Measurements from ENCODE around the gene MRGPRF.
A peak's percentile ranks its signal among the peaks of the same experiment; 100 is the strongest.

The MRGPRF gene

GRCh38 chr11:69044111-69045013 lies 31.3 kb upstream of the MRGPRF start:
- no peak overlapping the region for H3K4me3 ChIP-seq (ENCODE audit: low read length)
- H3K9ac ChIP-seq (ENCODE audit: low read length): no peak overlapping the region
- no peaks in the 10 kb centered on the region for H3K27me3 ChIP-seq (ENCODE audit: insufficient read depth, low read length, poor library complexity)
- no peak overlapping the region for H2BK5ac ChIP-seq (ENCODE audit: low read length)
- DNase-seq: peak; percentile 94
- no peaks in the 10 kb centered on the region for H3K79me1 ChIP-seq (ENCODE audit: low read length)
- H3K36me3 ChIP-seq (ENCODE audit: control insufficient read depth, insufficient read depth, low read length): no peaks in the 10 kb centered on the region
- no peak overlapping the region for H2BK120ac ChIP-seq (ENCODE audit: low read depth, low read length)
- H4K8ac ChIP-seq (ENCODE audit: low read depth, low read length): no peak overlapping the region
- no peak overlapping the region for H3K23ac ChIP-seq (ENCODE audit: low read length)
- no peak overlapping the region for H2AK5ac ChIP-seq (ENCODE audit: low read length)
- H3K4me1 ChIP-seq (ENCODE audit: control insufficient read depth, low read depth, low read length): peaks cover 11% of the 10 kb centered on the region
- H3K27ac ChIP-seq (ENCODE audit: low read depth, low read length): peak overlapping the region; percentile 46
- no peak overlapping the region for H3K4ac ChIP-seq (ENCODE audit: low read depth, low read length)
- H3K4me2 ChIP-seq (ENCODE audit: low read length): no peak overlapping the region
- no peak overlapping the region for H4K5ac ChIP-seq (ENCODE audit: low read length)
- no peak overlapping the region for H3K18ac ChIP-seq (ENCODE audit: low read length)
- peaks cover 3% of the 10 kb centered on the region for H3K79me2 ChIP-seq (ENCODE audit: control insufficient read depth, insufficient read depth, low read length)
- no peak overlapping the region for H2BK15ac ChIP-seq (replicated peaks; ENCODE audit: low read depth)
- no peak overlapping the region for H3K56ac ChIP-seq (ENCODE audit: low read length)
- WGBS (ENCODE audit: extremely low coverage, insufficient coverage, low lambda C conversion rate): 100% methylated on average over 1 of the region's 15 CpGs

DNA sequence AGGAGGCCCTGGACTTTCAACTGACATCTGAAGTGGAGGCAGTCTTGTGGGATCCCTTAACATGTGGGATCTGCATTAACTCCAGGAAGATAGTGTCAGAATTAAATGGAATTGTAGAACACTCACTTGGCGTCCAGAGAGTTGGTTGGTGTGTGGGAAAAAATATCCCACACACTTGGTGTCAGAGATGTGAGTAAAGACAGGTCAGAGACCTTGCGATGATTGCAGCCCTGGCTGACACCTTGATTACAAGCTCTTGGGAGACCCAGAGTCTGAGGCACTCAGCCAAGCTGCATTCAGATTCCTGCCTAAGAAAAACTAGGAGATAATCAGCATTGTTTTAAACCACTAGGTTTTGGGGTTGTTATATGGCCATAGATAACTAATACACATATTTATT lies 28.5 kb upstream of the MRGPRF start:
- no peaks in the 10 kb centered on the region for H3K79me1 ChIP-seq (ENCODE audit: low read length)
- H3K27me3 ChIP-seq (ENCODE audit: insufficient read depth, low read length, poor library complexity): no peaks in the 10 kb centered on the region
- H3K79me2 ChIP-seq (ENCODE audit: control insufficient read depth, insufficient read depth, low read length): no peaks in the 10 kb centered on the region
- no peak overlapping the region for H4K5ac ChIP-seq (ENCODE audit: low read length)
- H4K8ac ChIP-seq (ENCODE audit: low read depth, low read length): no peak overlapping the region
- H3K23ac ChIP-seq (ENCODE audit: low read length): peak overlapping the region; percentile 51
- H2BK15ac ChIP-seq (replicated peaks; ENCODE audit: low read depth): no peak overlapping the region
- H3K27ac ChIP-seq (ENCODE audit: low read depth, low read length): no peak overlapping the region
- no peak overlapping the region for H3K4me2 ChIP-seq (ENCODE audit: low read length)
- DNase-seq: peak; percentile 45
- no peak overlapping the region for H3K9ac ChIP-seq (ENCODE audit: low read length)
- no peaks in the 10 kb centered on the region for H3K36me3 ChIP-seq (ENCODE audit: control insufficient read depth, insufficient read depth, low read length)
- no CpG with 5 or more reads among the region's 2 CpGs for WGBS (ENCODE audit: extremely low coverage, insufficient coverage, low lambda C conversion rate)
- peak overlapping the region; percentile 58 for H3K56ac ChIP-seq (ENCODE audit: low read length)
- no peak overlapping the region for H3K4me3 ChIP-seq (ENCODE audit: low read length)
- H3K18ac ChIP-seq (ENCODE audit: low read length): peak overlapping the region; percentile 21
- H2AK5ac ChIP-seq (ENCODE audit: low read length): no peak overlapping the region
- no peak overlapping the region for H3K4ac ChIP-seq (ENCODE audit: low read depth, low read length)
- peaks cover 11% of the 10 kb centered on the region for H3K4me1 ChIP-seq (ENCODE audit: control insufficient read depth, low read depth, low read length)
- no peak overlapping the region for H2BK5ac ChIP-seq (ENCODE audit: low read length)
- H2BK120ac ChIP-seq (ENCODE audit: low read depth, low read length): no peak overlapping the region

GRCh38 chr11:69040581-69041260 lies 27.7 kb upstream of the MRGPRF start:
- H2BK15ac ChIP-seq (replicated peaks; ENCODE audit: low read depth): no peak overlapping the region
- no peaks in the 10 kb centered on the region for H3K79me2 ChIP-seq (ENCODE audit: control insufficient read depth, insufficient read depth, low read length)
- no peak overlapping the region for H3K27ac ChIP-seq (ENCODE audit: low read depth, low read length)
- peak; percentile 45 for DNase-seq
- H2BK120ac ChIP-seq (ENCODE audit: low read depth, low read length): no peak overlapping the region
- H3K36me3 ChIP-seq (ENCODE audit: control insufficient read depth, insufficient read depth, low read length): no peaks in the 10 kb centered on the region
- no peaks in the 10 kb centered on the region for H3K27me3 ChIP-seq (ENCODE audit: insufficient read depth, low read length, poor library complexity)
- H4K8ac ChIP-seq (ENCODE audit: low read depth, low read length): no peak overlapping the region
- H3K56ac ChIP-seq (ENCODE audit: low read length): no peak overlapping the region
- H3K18ac ChIP-seq (ENCODE audit: low read length): no peak overlapping the region
- H3K4me2 ChIP-seq (ENCODE audit: low read length): no peak overlapping the region
- H3K79me1 ChIP-seq (ENCODE audit: low read length): no peaks in the 10 kb centered on the region
- peaks cover 11% of the 10 kb centered on the region for H3K4me1 ChIP-seq (ENCODE audit: control insufficient read depth, low read depth, low read length)
- no peak overlapping the region for H3K23ac ChIP-seq (ENCODE audit: low read length)
- no peak overlapping the region for H2BK5ac ChIP-seq (ENCODE audit: low read length)
- H2AK5ac ChIP-seq (ENCODE audit: low read length): no peak overlapping the region
- H3K4me3 ChIP-seq (ENCODE audit: low read length): no peak overlapping the region
- no CpG with 5 or more reads among the region's 4 CpGs for WGBS (ENCODE audit: extremely low coverage, insufficient coverage, low lambda C conversion rate)
- H3K9ac ChIP-seq (ENCODE audit: low read length): no peak overlapping the region
- H3K4ac ChIP-seq (ENCODE audit: low read depth, low read length): no peak overlapping the region
- H4K5ac ChIP-seq (ENCODE audit: low read length): no peak overlapping the region

DNA sequence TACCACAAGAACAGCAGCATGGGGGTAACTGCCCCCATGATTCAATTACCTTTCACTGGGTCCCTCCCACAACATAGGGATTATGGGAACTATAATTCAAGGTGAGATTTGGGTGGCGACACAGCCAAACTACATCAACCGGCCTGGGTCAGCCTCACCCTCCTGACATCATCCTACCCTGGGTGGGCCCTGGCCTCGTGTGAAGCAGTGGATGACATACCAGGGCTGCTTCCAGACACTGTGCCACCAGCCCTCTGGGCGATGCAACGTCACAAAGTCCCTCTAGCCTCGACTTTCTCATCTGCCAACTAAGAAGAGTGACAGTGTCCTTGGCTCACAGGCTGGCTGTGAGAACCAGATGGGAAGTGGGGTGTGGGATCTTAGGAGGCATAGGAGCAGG lies 27.0 kb upstream of the MRGPRF start:
- Histone ChIP-seq H4K5ac (ENCODE audit: low read length) (no peak overlapping the region), H3K27me3 (ENCODE audit: insufficient read depth, low read length, poor library complexity) (no peaks in the 10 kb centered on the region), H2BK5ac (ENCODE audit: low read length) (no peak overlapping the region), H3K4me1 (ENCODE audit: control insufficient read depth, low read depth, low read length) (peaks cover 11% of the 10 kb centered on the region), H3K4ac (ENCODE audit: low read depth, low read length) (no peak overlapping the region), H3K9ac (ENCODE audit: low read length) (no peak overlapping the region), H4K8ac (ENCODE audit: low read depth, low read length) (no peak overlapping the region), H2BK15ac (replicated peaks; ENCODE audit: low read depth) (no peak overlapping the region), H3K4me2 (ENCODE audit: low read length) (no peak overlapping the region), H3K36me3 (ENCODE audit: control insufficient read depth, insufficient read depth, low read length) (no peaks in the 10 kb centered on the region), H3K23ac (ENCODE audit: low read length) (no peak overlapping the region), H3K56ac (ENCODE audit: low read length) (no peak overlapping the region), H2BK120ac (ENCODE audit: low read depth, low read length) (no peak overlapping the region), H2AK5ac (ENCODE audit: low read length) (no peak overlapping the region), H3K79me1 (ENCODE audit: low read length) (no peaks in the 10 kb centered on the region), H3K4me3 (ENCODE audit: low read length) (no peak overlapping the region), H3K79me2 (ENCODE audit: control insufficient read depth, insufficient read depth, low read length) (no peaks in the 10 kb centered on the region), H3K27ac (ENCODE audit: low read depth, low read length) (no peak overlapping the region), H3K18ac (ENCODE audit: low read length) (no peak overlapping the region)
- no CpG with 5 or more reads among the region's 6 CpGs for WGBS (ENCODE audit: extremely low coverage, insufficient coverage, low lambda C conversion rate)
- DNase-seq: no peak

DNA sequence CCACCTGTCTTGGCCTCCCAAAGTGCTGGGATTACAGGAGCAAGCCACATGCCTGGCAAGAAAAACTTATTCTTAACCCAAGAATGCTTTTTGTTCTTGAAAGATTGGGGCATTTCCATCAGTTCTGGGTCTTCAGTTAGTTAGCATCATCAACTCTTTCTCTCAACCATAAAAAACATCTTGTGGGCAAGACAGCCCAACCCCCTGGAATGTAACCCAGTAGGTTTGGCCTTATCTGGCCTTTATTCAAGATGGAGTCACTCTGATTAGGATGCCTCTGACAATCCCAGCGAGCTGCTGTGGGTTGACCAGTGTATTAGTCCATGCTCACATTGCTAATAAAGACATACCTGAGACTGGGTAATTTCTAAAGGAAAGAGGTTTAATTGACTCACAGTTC lies 26.5 kb upstream of the MRGPRF start:
- H3K18ac ChIP-seq (ENCODE audit: low read length): no peak overlapping the region
- no peaks in the 10 kb centered on the region for H3K27me3 ChIP-seq (ENCODE audit: insufficient read depth, low read length, poor library complexity)
- H3K36me3 ChIP-seq (ENCODE audit: control insufficient read depth, insufficient read depth, low read length): no peaks in the 10 kb centered on the region
- H3K27ac ChIP-seq (ENCODE audit: low read depth, low read length): no peak overlapping the region
- no peak overlapping the region for H4K8ac ChIP-seq (ENCODE audit: low read depth, low read length)
- H2BK5ac ChIP-seq (ENCODE audit: low read length): no peak overlapping the region
- no peak overlapping the region for H3K4ac ChIP-seq (ENCODE audit: low read depth, low read length)
- H3K9ac ChIP-seq (ENCODE audit: low read length): no peak overlapping the region
- H3K23ac ChIP-seq (ENCODE audit: low read length): no peak overlapping the region
- no peak overlapping the region for H3K4me2 ChIP-seq (ENCODE audit: low read length)
- no peak overlapping the region for H3K56ac ChIP-seq (ENCODE audit: low read length)
- peaks cover 8% of the 10 kb centered on the region for H3K4me1 ChIP-seq (ENCODE audit: control insufficient read depth, low read depth, low read length)
- DNase-seq: peak; percentile 55
- H3K79me2 ChIP-seq (ENCODE audit: control insufficient read depth, insufficient read depth, low read length): no peaks in the 10 kb centered on the region
- no peak overlapping the region for H2AK5ac ChIP-seq (ENCODE audit: low read length)
- WGBS (ENCODE audit: extremely low coverage, insufficient coverage, low lambda C conversion rate): no CpG with 5 or more reads among the region's 1 CpG
- H2BK15ac ChIP-seq (replicated peaks; ENCODE audit: low read depth): no peak overlapping the region
- no peak overlapping the region for H2BK120ac ChIP-seq (ENCODE audit: low read depth, low read length)
- no peak overlapping the region for H4K5ac ChIP-seq (ENCODE audit: low read length)
- no peak overlapping the region for H3K4me3 ChIP-seq (ENCODE audit: low read length)
- no peaks in the 10 kb centered on the region for H3K79me1 ChIP-seq (ENCODE audit: low read length)
